Upper lobe of left lung (tissue), 6 donors: ENCODE data around the gene HVCN1. TPM values are rescaled to one million over a fixed set of nuclear protein-coding genes. Genes with fewer than 3 reads are reported as not detected.

Experiments
- ATAC-seq, 2 donors: fragments of 200-7000 bp; cut with Tn5 transposase; one replicate each; pipeline ENCODE4 v1.9.1; 2022; ENCODE audit warnings: mild to moderate bottlenecking in 2 of 2, moderate library complexity in 2 of 2; ENCODE audit not compliant: low FRiP score in 2 of 2
- DNase-seq, 2 donors: peaks; one replicate each; pipeline ENCODE4 v3.0.0-alpha.2; 2019 to 2020
- H3K27ac ChIP-seq, 4 donors: fragments of 200-600 bp; sonication (generic); one replicate each; pipeline ENCODE4 v1.5.1; 2016 to 2019
- H3K27me3 ChIP-seq, 4 donors: fragments of 200-600 bp; sonication (generic); one replicate each; pipeline ENCODE4 v1.5.1; 2017 to 2019
- H3K36me3 ChIP-seq, 4 donors: fragments of 200-600 bp; sonication (generic); one replicate each; pipeline ENCODE4 v1.5.1; 2016 to 2019
- H3K4me1 ChIP-seq, 4 donors: fragments of 200-600 bp; sonication (generic); one replicate each; pipeline ENCODE4 v1.5.1; 2018 to 2019
- H3K4me3 ChIP-seq, 4 donors: fragments of 200-600 bp; sonication (generic); one replicate each; pipeline ENCODE4 v1.5.1; 2017 to 2019; ENCODE audit warnings: mild to moderate bottlenecking in 2 of 4, moderate library complexity in 1 of 4
- H3K9me3 ChIP-seq, 4 donors: fragments of 200-600 bp; sonication (generic); one replicate each; pipeline ENCODE4 v1.5.1; 2018 to 2019
- EP300 ChIP-seq, 4 donors: sonication (generic); formaldehyde crosslinking; IDR thresholded peaks; one replicate each; pipeline ENCODE4 v1.5.1; 2017; ENCODE audit warnings: antibody characterized with exemption in 4 of 4, control low read depth in 2 of 4
- POLR2A ChIP-seq, 4 donors: fragments of 450-650 bp; IDR thresholded peaks; one replicate each; pipeline ENCODE4 v1.5.1; 2016 to 2017; ENCODE audit warnings: antibody characterized with exemption in 4 of 4, mild to moderate bottlenecking in 2 of 4
- POLR2AphosphoS5 ChIP-seq, 2 donors: sonication (generic); formaldehyde crosslinking; IDR thresholded peaks; one replicate each; pipeline ENCODE4 v1.5.1; 2017; ENCODE audit warnings: antibody characterized with exemption in 2 of 2
- WGBS, 2 donors: methylation state at CpG; one replicate each; pipeline ENCODE4 v1.1.5; 2017 to 2018; 5-methylcytosine and 5-hydroxymethylcytosine counted together
- total RNA-seq, 6 donors: library from RNA; depleted of rRNA in 4 of 6; stranded (reverse); fragments of >200 nt in 4 of 6; gene quantifications; one replicate each; pipeline versions ENCODE4 v1.1.0 to v1.2.1, GENCODE V29; 2016 to 2021
- TF ChIP-seq, protein P1 (sequence below), 6 experiments: fragments of 450-650 bp in 4 of 6; fragments of 200-600 bp in 2 of 6; sonication (generic) in 2 of 6; IDR thresholded peaks; one replicate each; pipeline ENCODE4 v1.5.1; 2016 to 2019; ENCODE audit warnings: antibody characterized with exemption in 6 of 6
- donor health status: DM: no; HTN: no; CAD: no; lungs with moderate emphysema.
- donor health status: DM: no; HTN: yes; CAD: no; lungs with severe emphysema.

The HVCN1 gene
- total RNA-seq, 6 donors from 2014 or later: 5.8 to 29.2 (median 15.5) TPM

DNA sequence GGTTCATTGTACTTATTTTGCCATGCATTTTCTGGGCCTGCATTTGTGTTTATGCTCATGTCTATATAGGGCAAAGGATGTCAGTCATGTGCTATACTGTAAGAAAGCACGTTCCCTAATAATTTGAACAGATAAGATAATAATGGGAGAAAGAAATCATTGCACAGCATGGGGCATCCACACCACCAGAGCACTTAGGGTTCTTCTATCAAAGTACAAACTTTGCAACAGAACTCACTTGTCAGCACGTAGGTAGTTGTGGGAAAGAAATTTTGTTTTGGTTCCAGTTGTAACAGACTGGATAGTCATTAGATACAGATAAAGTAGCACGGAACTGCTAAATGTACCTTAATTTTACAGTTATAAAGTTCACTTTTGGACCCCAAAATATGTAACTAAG lies 43.7 kb upstream of the HVCN1 start:
- ATAC-seq (no peak), DNase-seq (no peak)
- H3K9me3 ChIP-seq: no peaks in the 10 kb centered on the region
- no peak overlapping the region for H3K4me3 ChIP-seq
- 67 to 78% methylated on average over 3 of the region's 3 CpGs for WGBS, 2 donors
- no peak for TF ChIP-seq EP300 (IDR thresholded peaks at IDR 0.05)
- TF ChIP-seq POLR2A (IDR thresholded peaks at IDR 0.05): no peak
- TF ChIP-seq, protein P1, sequence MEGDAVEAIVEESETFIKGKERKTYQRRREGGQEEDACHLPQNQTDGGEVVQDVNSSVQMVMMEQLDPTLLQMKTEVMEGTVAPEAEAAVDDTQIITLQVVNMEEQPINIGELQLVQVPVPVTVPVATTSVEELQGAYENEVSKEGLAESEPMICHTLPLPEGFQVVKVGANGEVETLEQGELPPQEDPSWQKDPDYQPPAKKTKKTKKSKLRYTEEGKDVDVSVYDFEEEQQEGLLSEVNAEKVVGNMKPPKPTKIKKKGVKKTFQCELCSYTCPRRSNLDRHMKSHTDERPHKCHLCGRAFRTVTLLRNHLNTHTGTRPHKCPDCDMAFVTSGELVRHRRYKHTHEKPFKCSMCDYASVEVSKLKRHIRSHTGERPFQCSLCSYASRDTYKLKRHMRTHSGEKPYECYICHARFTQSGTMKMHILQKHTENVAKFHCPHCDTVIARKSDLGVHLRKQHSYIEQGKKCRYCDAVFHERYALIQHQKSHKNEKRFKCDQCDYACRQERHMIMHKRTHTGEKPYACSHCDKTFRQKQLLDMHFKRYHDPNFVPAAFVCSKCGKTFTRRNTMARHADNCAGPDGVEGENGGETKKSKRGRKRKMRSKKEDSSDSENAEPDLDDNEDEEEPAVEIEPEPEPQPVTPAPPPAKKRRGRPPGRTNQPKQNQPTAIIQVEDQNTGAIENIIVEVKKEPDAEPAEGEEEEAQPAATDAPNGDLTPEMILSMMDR (IDR thresholded peaks at IDR 0.05): no peak
- TF ChIP-seq POLR2AphosphoS5 (IDR thresholded peaks at IDR 0.05): no peak
- H3K36me3 ChIP-seq: peaks cover 14 to 51% (median 29%) of the 10 kb centered on the region in 4 donors
- H3K4me1 ChIP-seq: peaks cover 17 to 40% (median 26%) of the 10 kb centered on the region in 4 donors
- H3K27ac ChIP-seq: no peak overlapping the region
- no peaks in the 10 kb centered on the region for H3K27me3 ChIP-seq

DNA sequence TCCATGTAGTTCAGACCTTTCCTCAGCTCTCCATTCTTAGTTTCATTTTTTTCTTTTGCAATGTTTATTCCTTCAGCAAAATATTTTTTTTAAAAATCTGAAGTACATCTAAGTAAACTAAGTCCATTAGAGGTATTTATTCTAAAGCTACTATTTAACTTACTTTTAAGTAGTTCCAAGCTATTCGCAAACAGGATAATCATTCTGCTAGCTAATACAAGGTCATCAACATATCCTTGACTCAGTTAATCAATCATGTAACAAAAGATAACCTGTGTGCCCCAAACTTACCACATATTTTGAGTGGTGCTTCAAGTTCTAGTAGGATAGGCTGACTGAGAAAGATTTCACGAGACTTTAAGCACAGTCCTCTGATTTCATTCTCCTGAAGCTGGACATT lies 42.6 kb upstream of the HVCN1 start:
- TF ChIP-seq POLR2A (IDR thresholded peaks at IDR 0.05) (no peak), POLR2AphosphoS5 (IDR thresholded peaks at IDR 0.05) (no peak), EP300 (IDR thresholded peaks at IDR 0.05) (no peak)
- TF ChIP-seq, protein P1 (IDR thresholded peaks at IDR 0.05): no peak
- peaks cover 14 to 61% (median 29%) of the 10 kb centered on the region in 4 donors for H3K36me3 ChIP-seq
- H3K27ac ChIP-seq: no peak overlapping the region

GRCh38 chr12:110728628-110729027 lies 39.7 kb upstream of the HVCN1 start:
- TF ChIP-seq POLR2A (IDR thresholded peaks at IDR 0.05) (no peak), POLR2AphosphoS5 (IDR thresholded peaks at IDR 0.05) (no peak), EP300 (IDR thresholded peaks at IDR 0.05) (no peak)
- TF ChIP-seq, protein P1 (IDR thresholded peaks at IDR 0.05): no peak
- DNase-seq: no peak
- no peak for ATAC-seq
- H3K36me3 ChIP-seq: peaks cover 20 to 82% (median 53%) of the 10 kb centered on the region in 4 donors
- 92 to 100% methylated on average over 1 of the region's 1 CpG for WGBS, 2 donors
- no peaks in the 10 kb centered on the region for H3K9me3 ChIP-seq
- no peaks in the 10 kb centered on the region for H3K27me3 ChIP-seq
- no peak overlapping the region for H3K4me3 ChIP-seq
- H3K4me1 ChIP-seq: peaks cover 10 to 20% (median 14%) of the 10 kb centered on the region in 4 donors
- H3K27ac ChIP-seq: no peak overlapping the region

More for the DNA sequence above, 42.6 kb upstream of the HVCN1 start:
- WGBS, 2 donors: 43 to 65% methylated on average over 2 of the region's 2 CpGs
- Histone ChIP-seq H3K27me3 (no peaks in the 10 kb centered on the region), H3K4me1 (peaks cover 17 to 33% (median 25%) of the 10 kb centered on the region in 4 donors), H3K9me3 (no peaks in the 10 kb centered on the region), H3K4me3 (no peak overlapping the region)
- DNase-seq (no peak), ATAC-seq (no peak)

DNA sequence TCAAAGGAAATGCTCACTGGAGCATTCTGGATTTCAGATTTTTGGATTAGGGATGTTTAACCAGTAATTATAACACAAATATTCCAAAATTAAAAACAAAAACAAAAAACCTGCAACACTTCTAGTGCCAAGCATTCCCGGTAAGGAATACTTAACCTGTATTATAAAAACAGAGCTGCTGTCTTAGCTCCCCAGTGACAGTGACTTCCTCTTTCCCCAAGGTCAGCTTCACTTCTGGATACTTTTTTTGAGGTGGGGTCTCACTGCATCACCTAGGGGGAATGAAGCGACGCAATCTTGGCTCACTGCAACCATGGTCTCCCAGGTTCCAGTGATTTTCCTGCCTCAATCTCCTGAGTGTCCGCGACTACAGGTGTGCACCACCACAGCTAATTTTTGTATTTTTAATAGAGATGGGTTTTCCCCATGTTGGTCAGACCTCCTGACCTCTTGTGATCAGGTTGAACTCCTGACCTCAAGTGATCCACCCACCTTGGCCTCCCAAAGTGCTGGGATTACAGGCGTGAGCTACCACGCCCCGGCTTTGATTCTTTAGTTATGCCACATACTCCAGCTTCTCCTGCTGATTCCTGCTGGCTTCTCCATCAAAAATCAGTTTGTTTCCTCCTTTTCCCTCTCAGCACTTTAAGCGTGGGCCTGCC lies 37.9 kb upstream of the HVCN1 start:
- Histone ChIP-seq H3K4me3 (no peak overlapping the region), H3K4me1 (peaks cover 0 to 6% (median 2%) of the 10 kb centered on the region in 4 donors), H3K27ac (no peak overlapping the region), H3K9me3 (no peaks in the 10 kb centered on the region), H3K27me3 (no peaks in the 10 kb centered on the region), H3K36me3 (peaks cover 30 to 99% (median 67%) of the 10 kb centered on the region in 4 donors)
- ATAC-seq (no peak), DNase-seq (no peak)
- no peak for TF ChIP-seq EP300 (IDR thresholded peaks at IDR 0.05)
- no peak for TF ChIP-seq POLR2AphosphoS5 (IDR thresholded peaks at IDR 0.05)
- TF ChIP-seq, protein P1 (IDR thresholded peaks at IDR 0.05): no peak
- TF ChIP-seq POLR2A (IDR thresholded peaks at IDR 0.05): no peak
- 85 to 95% methylated on average over 9 of the region's 9 CpGs for WGBS, 2 donors

- ATAC-seq: no peak
- H3K4me3 ChIP-seq: no peak overlapping the region
- no peak for DNase-seq
- TF ChIP-seq POLR2A (IDR thresholded peaks at IDR 0.05) (no peak), POLR2AphosphoS5 (IDR thresholded peaks at IDR 0.05) (no peak), EP300 (IDR thresholded peaks at IDR 0.05) (no peak)
- TF ChIP-seq, protein P1 (IDR thresholded peaks at IDR 0.05): no peak
- H3K36me3 ChIP-seq: peaks cover 30 to 99% (median 68%) of the 10 kb centered on the region in 4 donors
- no peaks in the 10 kb centered on the region for H3K27me3 ChIP-seq
- WGBS, 2 donors: 95 to 99% methylated on average over 4 of the region's 4 CpGs
- no peaks in the 10 kb centered on the region for H3K4me1 ChIP-seq
- no peak overlapping the region for H3K27ac ChIP-seq
- no peaks in the 10 kb centered on the region for H3K9me3 ChIP-seq
These were observed 37.1 kb upstream of the HVCN1 start for GRCh38 chr12:110726028-110726427.
